HG02870 (cell line): ENCODE results near the gene CERT1.
"Not testable (repeated sequence)": the region's sequence is repeated elsewhere in the genome, so short reads cannot be mapped to it uniquely, and the experiment has no call there.

Experiments
- ATAC-seq: cut with Tn5 transposase; IDR thresholded peaks from one replicate; pipeline ENCODE4 v1.9.1; 2021; ENCODE audit warnings: mild to moderate bottlenecking, moderate library complexity; ENCODE audit not compliant: unreplicated experiment

The CERT1 gene

DNA sequence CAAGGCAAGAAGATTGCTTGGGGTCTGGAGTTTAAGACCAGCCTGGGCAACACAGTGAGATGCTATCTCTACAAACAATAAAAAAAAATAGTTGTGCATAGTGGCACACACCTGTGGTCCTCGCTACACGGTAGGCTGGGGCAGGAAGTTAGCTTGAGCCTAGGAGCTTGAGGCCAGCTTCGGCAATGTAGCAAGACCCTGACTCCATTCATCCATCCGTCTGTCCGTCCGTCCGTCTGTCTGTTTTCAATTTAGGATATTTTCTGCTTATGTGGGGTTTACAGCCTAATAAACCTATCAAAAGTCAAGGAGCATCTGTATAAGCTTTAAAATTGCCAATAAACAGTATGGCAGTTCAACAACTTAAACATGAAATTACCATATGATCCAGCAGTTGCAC, 154.7 kb downstream of the CERT1 start:
- ATAC-seq: no peak

DNA sequence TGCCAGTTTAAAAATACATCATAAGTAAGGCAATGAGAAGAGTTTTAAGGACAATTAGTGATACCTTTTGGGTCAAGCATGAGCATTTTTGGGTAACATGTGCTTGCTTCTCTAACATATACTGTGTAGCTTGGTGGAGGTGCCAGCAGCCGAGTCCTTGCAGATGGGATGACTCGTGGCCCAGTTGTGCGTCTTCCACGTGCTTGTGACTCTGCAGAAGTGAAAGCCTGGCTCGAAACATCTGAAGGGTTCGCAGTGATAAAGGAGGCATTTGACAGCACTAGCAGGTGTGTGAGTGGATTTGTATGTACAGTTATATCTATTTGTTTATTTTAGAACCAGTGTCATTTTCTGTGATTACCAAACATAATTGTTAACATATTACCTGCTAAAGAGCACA, 156.2 kb downstream of the CERT1 start:
- no peak for ATAC-seq

DNA sequence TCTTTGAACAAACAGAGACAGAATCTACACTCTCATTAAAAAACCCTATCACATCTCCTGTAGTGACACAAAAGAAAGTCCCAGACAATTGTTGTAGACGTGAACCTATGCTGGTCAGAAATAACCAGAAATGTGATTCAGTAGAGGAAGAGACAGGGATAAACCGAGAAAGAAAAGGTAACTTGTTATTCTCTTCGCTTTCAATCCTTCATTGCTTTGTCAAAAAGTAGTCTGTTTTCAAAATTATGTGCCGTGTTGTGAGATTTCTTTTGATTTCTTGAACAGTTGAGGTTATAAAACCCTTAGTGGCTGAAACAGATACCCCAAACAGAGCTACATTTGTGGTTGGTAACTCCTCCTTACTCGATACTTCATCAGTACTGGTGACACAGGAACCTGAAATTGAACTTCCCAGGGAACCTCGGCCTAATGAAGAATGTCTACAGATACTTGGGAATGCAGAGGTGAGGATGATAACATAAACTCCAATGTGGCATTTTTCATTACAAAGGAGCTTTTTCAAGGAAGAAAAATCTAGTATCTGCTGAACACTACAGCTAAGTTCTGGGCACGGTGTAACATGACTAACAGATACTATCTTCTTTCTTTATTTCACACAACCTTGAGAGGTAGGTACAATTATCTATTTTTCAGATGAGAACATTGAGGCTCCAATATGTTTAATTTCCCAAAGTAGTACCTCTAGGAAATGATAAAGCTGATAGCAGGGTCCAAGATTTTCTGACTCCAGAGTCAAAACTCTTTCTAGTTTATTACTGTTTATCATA, 160.1 kb downstream of the CERT1 start:
- peak; percentile 87 for ATAC-seq

DNA sequence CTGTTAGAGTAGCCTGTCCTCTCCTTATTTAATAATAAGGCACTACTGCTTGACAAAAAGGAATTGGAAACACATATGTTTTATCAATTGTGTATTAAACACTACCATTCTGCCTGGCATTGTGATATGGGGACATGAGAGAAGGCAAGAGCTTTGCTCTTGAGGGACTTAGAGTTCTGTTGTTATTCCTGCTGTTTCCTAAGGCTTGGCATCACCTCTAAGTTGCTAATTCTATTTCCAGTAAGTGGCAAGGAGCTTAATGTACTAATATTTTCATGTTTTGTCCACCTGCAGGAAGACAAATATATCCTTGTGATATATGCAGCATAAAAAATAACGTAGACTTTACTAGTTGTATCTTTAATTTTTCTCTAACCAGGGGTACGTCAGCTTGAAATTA, 161.8 kb downstream of the CERT1 start:
- no peak for ATAC-seq

DNA sequence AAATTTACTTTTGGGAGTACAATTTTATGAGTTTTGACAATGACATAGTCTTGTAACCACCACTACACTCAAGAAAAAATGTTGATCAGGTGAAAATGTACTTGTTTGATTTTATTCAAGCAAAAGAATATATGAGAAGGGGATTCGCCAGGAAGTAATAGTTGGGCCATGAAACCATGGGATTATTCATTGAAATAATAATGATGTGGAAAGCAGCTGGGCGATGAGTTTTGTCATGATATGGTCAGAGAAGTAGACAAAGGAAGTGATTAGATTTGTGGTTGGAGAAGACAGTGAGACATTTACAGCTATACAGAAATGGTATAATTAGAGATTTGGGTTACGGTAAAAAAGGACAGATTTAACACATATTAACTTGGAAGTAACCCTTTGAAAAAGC, 163.2 kb downstream of the CERT1 start:
- no peak for ATAC-seq

DNA sequence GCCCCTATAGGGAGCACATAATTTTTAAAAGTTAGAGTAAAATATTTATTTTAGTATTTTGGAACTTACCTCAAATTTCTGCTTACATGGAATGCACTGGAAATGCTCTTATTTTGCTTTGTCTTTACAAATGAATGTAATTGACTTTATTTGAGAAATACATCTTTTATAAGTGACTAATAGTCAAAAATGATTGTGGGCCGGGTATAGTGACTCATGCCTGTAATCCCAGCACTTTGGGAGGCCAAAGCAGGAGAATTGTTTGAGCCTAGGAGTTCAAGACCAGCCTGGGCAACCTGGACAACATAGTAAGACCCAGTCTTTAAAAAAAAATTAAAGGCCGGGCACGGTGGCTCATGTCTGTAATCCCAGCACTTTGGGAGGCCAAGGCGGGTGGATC, 168.6 kb downstream of the CERT1 start:
- no peak for ATAC-seq

DNA sequence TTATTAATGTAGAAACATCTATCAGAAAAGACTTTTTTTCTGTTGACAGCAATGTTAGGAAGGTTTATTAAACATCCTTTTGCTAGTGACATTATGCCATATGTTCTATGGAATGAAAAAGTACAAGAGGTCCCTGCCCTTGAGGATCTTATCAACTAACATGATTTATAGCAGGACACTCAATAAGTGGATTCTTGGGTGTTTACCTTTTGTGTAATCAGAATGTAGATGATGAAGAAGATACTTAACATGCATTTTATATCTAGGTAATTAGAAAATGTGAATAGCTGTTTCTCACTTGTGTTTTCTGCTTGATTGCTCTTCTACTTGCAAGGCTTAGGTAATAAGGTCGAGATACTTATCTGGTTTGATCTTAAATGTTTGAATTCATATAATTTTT, 169.5 kb downstream of the CERT1 start:
- ATAC-seq: no peak

DNA sequence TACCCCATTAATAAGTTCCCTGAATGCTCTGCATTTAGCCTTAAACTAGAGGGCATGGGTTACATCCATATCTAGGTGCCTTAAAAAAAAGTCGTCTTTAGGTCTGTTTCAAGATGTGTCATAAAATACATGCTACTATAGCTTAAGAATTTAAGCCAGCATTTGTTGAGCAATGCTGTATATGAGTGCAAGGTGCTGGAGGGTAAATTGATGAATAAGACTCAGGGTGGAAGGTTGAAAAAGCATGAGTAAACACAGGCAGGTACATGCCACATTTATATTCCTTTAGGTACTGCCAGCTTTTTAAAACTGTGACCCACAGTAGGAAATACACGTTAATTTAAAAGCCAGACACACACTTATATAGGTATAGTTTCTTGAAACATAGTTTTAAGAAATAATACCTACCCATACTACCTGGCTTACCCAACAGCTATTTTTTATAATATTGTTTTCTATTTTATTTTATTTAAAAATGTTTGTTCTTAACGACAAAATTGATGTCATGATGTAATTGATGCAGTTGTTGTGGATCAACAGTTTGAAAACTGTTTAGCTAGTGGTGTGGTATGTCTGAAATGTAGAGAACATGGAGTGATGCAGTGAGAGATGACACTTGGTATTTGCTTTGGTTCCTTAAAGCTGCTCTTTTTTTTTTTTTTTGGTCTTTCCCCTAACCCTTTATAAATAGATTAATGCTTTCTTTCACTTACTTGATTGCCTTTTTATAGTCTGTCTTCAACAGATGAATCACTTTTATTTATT, 170.5 kb downstream of the CERT1 start:
- ATAC-seq: no peak

DNA sequence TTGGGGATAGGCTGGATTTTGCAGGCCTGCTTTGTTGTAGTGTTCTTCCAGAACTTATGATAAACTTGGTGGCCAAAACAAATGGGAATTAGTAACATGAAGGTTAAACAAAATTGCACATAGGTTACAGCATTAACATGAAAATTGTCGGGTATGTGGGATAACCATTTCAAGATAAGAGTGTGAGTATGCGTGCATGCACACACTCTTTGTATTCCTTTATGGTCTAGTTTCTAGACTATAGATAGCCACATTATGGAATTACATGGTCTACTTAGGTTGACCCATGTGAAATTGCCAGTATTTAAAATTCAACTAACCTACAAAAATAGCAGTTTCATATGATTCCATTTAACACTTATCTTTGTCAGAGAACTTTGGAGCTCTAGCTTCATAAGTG, 173.0 kb downstream of the CERT1 start:
- no peak for ATAC-seq

DNA sequence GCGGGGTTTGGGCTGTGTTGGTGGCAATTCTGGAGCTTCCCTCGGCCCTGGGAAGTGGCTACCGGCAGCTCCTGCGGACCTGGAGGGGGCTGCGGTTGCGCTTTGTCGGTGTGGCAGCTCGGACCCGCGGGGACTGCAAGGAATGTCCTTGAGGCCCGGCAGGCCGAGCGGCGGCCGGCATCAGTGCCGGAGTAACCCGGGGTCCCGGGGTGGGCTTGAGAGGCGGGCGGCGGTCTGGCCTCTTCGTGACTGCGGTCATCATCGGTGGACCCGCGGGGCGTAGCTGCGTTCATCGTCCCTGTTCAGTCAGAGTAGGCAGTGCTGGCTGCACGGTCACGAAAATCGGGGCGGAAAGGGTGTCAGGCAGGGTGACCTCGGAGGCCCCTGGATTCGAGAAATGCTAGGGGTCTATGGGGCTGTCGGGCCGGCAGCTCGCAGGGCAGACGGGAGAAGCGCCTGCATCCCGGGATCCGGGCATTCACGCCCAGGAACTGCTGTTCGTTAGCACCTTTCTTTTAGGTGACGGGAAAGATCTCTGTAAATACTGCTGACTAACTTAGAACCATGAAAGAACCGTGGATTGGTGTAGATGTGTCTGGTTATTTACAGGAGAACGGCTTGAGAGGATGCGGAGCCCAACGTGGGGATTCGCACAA, 173.9 kb downstream of the CERT1 start:
- ATAC-seq: no peak

DNA sequence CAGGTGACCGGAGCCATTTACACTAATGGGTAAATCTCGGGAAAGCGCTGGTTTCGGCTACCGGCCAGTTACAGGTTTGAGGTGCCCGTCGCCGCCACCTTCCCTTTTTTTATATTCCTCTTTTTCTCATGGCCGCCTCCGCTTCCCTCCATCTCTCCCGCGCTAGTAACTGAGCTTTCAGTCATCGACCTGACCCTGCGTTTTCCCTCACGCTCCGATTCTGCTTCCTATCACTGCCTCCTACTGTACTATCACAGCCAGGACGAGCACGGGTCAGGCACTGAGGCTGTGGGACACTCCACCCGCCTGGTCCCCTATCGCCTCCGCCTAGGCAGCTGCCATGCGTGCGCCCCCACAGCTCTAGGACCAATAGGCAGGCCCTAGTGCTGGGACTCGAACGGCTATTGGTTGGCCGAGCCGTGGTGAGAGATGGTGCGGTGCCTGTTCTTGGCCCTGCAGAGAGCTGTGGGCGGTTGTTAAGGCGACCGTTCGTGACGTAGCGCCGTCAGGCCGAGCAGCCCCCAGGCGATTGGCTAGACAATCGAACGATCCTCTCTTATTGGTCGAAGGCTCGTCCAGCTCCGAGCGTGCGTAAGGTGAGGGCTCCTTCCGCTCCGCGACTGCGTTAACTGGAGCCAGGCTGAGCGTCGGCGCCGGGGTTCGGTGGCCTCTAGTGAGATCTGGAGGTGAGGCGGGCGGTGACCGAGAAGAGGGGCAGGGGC, 174.7 kb downstream of the CERT1 start, which contains the start of gene HMGCR:
Gene HMGCR, plus strand, starts transcription at position 606 of the 722 bp plus-strand sequence. CDS start 5,386 bp downstream, outside the sequence.
- ATAC-seq: peak; percentile 98

DNA sequence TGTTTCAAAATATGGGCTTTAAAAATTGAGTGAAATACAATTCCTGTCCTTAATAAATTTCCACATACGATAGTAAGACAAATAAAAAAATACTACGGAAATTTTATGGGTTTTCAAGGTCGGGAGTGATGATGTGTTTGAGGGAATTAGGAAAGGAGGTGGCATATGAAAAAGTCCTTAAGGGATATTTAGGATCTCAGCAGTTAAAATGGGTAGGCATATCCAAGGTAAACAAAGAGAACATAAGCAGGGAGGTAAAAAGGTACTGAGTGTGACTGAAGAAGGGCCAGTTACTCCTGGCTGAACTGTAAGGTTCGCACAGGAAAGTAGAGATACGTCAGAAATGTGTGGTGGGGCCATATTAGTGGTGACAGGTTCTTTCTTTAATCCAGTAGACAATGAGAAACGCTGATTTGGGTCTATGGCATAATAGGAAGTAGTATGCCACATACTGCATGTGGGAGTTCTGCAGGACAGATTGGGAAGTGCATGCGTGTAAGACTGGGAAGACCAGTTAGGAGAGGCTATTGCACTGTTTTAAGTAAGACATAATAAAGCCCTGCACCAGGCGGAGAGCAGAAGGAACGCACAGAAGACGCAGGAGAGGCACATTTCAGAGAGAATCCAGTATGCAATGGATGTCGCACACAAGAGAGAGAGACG, 175.3 kb downstream of the CERT1 start:
- ATAC-seq: no peak

DNA sequence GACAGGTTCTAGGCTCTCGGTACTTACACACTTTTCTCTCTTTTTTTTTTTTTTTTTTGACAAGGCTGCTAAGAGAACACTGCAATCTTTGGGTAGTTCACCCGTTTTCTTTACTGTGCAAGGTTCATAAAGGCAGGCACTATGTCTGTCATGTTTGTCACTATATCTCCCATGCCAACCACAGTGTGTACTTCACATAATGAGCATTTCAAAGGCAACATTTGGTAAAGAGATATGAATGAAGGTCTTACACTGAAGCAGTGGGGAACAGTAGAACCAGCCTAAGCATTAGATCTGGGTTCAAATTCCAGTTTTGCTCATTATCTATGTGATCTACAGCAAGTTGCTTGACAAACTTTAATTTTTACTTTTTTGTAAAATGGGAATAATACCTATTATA, 175.9 kb downstream of the CERT1 start:
- ATAC-seq: no peak

DNA sequence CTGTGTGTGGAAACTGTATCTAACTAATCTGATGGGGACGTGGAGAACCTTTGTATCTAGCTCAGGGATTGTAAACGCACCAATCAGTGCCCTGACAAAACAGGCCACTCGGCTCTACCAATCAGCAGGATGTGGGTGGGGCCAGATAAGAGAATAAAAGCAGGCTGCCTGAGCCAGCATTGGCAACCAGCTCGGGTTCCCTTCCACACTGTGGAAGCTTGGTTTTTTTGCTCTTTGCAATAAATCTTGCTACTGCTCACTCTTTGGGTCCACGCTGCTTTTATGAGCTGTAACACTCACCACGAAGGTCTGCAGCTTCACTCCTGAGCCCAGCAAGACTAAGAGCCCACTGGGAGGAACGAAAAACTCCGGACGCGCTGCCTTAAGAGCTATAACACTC, 177.0 kb downstream of the CERT1 start:
- not testable (repeated sequence) for ATAC-seq

DNA sequence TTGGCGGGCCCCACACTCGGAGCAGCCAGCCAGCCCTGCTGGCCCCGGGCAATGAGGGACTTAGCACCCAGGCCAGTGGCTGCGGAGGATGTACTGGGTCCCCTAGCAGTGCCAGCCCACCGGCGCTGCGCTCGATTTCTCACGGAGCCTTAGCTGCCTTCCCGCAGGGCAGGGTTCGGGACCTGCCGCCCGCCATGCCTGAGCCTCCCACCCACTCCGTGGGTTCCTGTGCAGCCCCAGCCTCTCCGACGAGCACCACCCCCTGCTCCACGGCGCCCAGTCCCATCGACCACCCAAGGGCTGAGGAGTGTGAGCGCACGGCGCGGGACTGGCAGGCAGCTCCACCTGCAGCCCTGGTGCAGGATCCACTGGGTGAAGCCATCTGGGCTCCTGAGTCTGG, 177.7 kb downstream of the CERT1 start:
- not testable (repeated sequence) for ATAC-seq

DNA sequence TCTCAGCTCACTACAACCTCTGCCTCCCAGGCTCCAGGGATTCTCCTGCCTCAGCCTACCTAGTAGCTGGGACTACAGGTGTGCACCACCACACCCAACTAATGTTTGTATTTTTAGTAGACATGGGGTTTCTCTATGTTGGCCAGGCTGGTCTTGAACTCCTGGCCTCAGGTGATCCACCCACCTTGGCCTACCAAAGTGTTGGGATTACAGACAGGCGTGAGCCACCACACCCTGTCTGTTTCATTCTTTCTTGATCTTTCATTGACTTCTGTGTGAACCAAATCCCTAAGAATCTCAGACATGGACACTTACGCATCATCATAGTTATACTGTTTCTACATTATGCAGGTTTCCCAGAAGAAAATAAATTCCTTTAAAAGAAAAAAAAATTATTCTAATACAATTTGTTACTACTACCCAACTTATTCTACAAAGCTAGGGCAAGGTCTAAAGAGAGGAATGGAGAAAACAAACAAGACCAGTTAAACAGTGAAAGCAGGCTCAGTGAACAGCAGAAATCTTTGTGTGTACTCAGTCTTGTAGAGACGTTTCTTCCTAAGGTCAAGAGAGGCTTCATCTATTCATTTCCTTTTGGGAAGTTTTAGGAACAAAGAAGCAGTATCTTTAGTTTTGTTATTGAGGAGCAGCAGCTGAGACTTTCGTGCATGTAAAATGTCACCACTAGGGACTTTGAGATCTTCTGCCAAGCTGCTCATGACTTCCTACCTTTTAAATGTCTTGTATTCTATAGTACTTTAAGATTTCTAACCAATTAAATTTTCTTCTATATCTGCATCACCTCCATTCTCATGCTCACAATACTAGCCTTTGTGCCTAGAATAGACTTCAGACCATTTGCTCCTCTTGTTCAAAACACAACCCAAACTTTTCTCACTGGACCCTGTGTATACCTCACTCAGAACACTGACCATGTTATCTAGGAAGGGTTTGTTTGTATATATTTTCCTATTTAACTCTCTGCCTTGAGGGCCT, 180.0 kb downstream of the CERT1 start:
- ATAC-seq: no peak

DNA sequence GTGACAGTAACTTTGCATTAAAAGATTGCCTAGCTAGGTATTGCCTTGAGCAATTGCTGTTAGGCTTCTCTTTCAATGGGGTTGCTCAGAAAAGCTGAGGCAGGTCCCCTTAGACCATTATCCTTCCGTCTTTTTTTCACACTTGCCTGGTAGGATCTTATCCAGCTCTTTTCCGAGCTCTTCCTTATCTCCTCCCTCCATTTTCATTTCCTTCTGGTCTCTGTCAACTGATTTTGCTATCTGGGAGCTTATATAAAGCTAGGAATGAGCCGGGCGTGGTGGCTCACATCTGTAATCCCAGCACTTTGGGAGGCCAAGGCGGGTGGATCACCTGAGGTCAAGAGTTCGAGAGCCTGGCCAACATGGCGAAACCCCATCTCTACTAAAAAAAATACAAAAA, 181.0 kb downstream of the CERT1 start:
- no peak for ATAC-seq
